IMR-90 (cell line): ENCODE measurements around the gene CALHM6.

Source experiments
- BHLHE40 ChIP-seq: fragments of 150-350 bp; IDR thresholded peaks from 2 replicates; pipeline ENCODE4 v1.6.1; 2016; ENCODE audit warnings: mild to moderate bottlenecking, low read depth, low read length
- CEBPB ChIP-seq: IDR thresholded peaks from 2 replicates; pipeline ENCODE4 v1.6.1; 2012; ENCODE audit warnings: low read depth, low read length, improper control_type of control experiment
- CTCF ChIP-seq: conservative IDR thresholded peaks from 2 replicates; pipeline ENCODE4 v1.5.1; 2012; ENCODE audit warnings: mild to moderate bottlenecking, low read depth, low read length, improper control_type of control experiment
- FOS ChIP-seq: fragments of 150-350 bp; IDR thresholded peaks from 2 replicates; pipeline ENCODE4 v1.6.1; 2016; ENCODE audit warnings: low read depth, low read length
- MAFK ChIP-seq: IDR thresholded peaks from 2 replicates; pipeline ENCODE4 v1.6.1; 2012; ENCODE audit warnings: low read depth, low read length, improper control_type of control experiment
- RAD21 ChIP-seq: IDR thresholded peaks from 2 replicates; pipeline ENCODE4 v1.6.1; 2012; ENCODE audit warnings: low read length, improper control_type of control experiment

DNA sequence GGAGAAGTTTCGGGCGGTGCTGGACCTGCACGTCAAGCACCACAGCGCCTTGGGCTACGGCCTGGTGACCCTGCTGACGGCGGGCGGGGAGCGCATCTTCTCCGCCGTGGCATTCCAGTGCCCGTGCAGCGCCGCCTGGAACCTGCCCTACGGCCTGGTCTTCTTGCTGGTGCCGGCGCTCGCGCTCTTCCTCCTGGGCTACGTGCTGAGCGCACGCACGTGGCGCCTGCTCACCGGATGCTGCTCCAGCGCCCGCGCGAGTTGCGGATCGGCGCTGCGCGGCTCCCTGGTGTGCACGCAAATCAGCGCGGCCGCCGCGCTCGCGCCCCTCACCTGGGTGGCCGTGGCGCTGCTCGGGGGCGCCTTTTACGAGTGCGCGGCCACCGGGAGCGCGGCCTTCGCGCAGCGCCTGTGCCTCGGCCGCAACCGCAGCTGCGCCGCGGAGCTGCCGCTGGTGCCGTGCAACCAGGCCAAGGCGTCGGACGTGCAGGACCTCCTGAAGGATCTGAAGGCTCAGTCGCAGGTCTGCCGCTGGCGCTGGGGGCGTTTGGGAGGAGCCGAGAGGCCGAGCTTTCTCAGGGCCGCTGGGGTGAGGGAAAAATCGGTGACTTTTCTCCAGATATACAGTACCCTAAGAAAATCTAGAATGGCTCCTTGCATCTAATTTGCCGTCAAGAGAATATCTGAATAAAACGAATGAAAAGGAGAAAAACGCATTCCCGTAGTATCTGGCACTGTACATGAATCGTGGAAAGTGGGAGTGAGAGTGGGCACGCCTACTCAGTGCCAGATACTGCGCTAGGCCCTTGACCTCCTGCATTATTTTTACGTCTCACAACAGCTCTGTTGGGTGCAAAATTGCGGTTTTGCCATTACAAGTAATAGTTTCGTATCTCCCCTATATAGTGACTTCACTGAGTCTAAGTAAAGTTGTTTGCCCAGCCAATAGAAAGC lies 1.0 kb downstream of the CALHM6 start:
- TF ChIP-seq RAD21, result no peak
- no peak for TF ChIP-seq FOS
- TF ChIP-seq CTCF, result no peak
- no peak for TF ChIP-seq MAFK
- TF ChIP-seq CEBPB, result no peak
- TF ChIP-seq BHLHE40, result no peak
